T1000 (cell line): ENCODE measurements around the gene GIPC2.
A peak's percentile ranks its signal among the peaks of the same experiment; 100 is the strongest.
"Not testable (repeated sequence)": the region's sequence is repeated elsewhere in the genome, so short reads cannot be mapped to it uniquely, and the experiment has no call there.

Experiments used
- DNase-seq: peaks from one replicate; lab custom pipeline; 2025; ENCODE audit warnings: mixed read lengths; lab: John Stamatoyannopoulos, UW

GIPC2 gene

DNA sequence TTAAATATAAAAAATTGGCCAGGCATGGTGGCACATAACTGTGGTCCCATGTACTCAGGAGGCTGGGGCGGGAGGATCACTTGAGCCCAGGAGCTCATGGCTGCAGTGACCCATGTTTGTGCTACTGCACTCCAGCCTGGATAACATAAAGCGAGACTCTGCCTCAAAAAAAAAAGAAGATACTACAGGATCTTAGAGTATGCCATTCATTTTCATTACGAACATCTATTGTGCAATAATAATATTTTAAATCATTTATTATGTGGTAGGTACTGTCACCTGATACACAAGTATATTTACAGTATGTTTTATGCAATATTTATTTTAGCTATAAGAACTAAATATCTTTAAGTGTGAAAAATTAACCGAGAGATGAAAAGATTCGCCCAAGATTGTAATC lies 9.3 kb upstream of the GIPC2 start:
- DNase-seq: no peak

DNA sequence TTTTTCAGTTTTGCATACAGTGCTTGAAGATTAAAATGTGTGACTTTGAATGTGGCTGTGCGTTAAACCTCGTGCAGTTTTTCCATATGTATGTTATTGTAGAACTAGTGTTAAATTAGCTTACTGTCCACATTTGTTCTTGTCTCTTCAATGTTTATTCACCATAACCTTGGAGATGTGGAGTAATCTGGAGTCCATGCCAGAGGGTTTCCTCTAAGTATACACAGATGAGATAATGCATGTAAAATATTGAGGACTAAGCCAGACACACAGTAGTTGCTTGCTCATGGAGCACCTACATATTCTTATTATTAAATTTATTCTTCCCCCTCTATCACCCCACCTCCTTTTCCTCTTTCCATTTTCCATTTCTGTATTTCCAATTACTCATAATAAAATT lies 7.7 kb upstream of the GIPC2 start:
- no peak for DNase-seq

DNA sequence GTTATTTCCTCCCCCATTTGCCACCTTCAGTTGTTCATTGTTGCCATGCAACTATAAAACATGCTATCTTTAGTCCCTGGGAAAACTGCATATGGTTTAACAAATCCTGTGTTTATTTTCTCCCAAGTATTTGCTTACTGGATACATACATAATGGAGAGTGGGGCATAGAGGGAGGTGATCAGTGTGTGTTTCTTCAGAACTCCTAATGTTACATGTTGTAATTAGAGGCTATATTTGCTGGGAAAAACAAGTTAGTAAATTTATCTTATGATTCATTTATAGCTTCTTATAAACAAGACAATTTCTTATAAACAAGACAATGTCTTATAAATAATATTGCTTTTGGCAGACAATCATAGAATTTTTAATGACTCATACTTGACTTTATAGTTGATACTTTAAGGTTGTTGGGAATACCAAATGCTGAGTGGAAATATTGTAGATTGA lies 7.3 kb upstream of the GIPC2 start:
- DNase-seq: no peak

DNA sequence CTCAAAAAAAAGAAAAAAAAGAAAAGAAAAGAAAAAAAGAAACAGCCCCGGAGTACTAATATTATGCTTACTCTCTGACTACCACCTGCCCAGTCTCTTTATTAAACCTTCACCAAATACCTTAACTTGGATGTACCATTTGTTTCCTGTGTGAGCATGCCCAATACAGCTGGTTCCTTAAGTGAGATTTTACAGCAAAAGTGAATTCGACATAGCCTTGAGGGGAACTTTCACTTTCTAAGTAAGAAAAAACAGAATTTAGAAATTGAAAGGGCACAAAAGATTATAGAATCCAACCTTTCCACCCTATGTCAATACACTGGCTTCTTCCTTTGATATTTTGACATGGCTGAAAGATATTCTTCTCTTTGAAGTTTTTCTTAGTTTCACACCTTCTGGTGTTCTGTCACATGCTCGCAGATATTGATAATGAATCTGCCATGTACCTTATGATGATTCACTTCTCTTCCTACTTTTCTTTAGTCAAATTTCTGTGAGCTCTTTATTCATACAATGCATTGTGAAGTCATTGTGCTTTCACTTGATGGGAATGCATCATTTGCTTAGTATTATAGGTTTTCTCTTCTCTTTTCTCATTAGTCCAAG lies 5.2 kb upstream of the GIPC2 start:
- DNase-seq: no peak

DNA sequence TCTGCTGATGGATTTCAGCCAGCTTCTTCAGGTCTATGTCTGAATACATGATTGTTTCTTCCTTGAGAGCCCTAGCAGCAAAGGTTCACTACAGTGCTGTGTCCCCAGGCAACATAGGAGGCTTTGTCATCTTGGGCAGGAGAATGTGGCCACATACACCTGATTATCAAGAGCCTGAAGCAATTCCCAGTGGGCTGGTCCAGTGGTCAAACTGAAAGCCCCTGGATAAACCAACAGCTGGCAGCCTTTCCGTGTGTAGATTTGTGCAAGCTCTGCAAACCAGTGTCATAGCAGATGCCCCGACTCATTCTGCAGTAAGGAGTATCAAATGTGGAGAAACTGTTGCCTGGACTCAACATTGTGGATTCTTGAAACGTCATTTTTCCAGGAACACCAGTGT lies 2.3 kb upstream of the GIPC2 start:
- no peak for DNase-seq

DNA sequence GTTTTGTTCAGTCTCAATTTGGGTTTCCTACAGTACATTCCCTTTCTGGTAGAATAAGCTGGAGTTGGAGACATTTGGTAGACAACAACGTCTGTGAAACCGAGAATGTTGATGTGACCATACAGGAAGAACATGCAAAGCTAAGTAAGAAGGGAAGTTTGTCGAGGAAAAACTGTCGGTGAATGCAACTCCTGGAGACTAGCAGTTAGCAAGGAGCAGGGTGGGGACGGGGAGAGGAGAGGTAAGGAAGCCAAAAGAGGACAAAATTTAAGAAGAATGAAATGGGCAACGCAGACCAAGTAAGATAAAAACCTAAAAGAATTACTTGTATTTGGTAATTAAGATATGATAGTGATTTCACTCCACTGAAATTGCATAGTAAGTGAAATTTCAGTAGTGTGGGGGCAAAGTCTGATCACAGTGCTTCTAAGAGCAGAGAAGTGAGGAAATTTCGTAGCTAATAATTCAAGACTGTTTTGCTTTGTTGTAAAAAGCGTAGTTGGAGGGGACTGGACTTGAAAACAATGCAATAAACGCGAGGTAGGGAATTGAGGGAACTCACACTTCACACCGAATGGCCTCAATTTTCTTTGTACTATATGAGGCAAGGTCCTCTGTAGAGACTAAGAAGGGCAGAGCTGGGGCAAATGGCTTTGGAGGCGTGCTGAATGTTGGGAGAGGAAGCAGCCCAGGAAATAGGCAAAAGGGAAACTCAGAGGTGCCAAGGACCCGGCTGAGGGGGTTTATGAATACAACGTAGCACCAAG lies 787 bp upstream of the GIPC2 start:
- no peak for DNase-seq

DNA sequence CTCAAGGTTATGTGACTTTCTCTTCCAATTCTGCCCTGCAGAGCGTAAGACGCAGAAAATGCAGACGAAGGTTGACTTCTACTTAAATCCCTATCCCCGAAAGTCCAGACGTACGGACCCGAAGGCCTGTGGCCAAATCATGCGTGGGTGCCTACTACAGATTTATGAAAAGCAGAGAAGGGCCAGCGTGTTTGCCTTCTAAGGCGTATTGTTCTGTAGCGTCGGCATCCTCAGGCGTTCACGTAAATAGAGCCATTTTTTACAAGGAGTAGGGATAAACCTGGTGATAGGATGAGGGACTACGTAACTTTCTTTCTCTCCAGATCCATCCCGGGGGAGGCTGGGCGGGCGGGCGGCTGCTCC lies 222 bp upstream of the GIPC2 start:
- no peak for DNase-seq

DNA sequence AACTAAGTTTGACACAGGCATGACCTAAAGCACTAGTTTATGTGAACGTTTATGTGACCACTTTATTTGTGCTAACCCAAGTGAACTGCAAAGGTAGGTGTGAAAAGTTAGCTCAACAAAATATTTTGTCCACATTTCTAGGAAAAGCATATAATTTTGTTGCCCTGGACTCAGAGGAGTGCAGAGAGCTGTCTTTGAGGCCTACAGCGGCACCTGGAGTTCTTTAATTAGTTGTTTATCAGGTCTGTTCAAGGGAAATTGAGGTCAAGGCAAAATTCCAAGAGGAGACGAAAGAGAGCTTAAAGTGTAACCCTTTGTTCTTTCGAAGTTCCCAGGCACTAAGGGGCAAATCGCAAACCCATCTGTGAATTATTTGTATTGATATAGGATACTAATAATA lies 1.3 kb downstream of the GIPC2 start:
- DNase-seq: no peak

DNA sequence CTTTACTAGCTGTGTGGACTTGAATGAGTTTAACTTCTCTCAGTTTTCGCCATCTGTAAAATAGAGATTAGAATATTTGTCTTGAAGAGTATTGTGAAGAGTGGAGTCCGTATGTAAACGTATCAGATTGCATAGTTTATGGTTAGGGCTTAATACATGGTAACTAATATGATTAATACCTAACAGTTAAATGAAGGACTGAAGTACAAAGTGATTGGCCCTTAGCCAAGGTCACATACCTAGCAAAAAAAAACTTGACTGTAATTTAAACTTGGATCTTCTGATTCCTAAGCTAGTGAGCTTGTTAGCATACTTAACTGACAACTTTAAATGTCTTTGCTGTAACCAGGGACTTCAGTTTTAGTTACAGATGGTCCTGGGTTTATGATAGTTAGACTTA lies 1.9 kb downstream of the GIPC2 start:
- no peak for DNase-seq

DNA sequence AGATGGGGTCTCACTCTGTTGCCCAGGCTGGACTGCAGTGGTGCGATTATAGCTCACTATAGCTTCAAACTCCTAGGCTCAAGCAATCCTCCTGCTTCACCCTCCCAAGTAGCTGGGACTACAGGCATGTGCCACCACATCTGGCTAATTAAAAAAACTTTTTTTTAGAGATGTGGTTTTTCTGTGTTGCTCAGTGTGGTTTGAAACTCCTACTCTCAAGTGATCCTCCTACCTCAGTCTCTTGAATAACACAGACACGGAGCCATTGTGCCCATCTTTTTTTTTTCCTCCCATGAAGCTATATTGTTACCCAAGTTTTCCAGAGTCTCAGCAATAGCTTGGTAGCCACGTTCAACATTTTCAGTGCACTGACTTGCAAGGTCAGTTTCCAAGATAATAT lies 2.7 kb downstream of the GIPC2 start:
- DNase-seq: no peak

DNA sequence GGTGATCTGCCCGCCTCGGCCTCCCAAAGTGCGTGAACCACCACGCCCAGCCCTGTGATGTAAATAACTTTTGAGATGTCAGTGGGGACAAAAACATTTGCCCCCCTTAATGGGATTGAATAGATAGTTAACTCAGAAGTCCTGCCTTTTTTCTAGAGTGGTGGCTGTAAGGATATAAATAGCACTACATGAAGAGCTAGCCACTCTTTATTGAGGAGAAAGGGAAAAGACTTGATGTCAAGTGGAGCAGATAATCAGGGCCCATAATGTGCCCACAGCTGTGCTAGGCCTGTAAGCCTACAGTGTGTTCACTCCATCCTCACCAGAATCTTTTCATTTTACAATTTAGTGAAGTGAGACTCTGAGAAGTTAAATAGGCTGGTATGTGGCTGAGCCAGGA lies 3.6 kb downstream of the GIPC2 start:
- DNase-seq: no peak

DNA sequence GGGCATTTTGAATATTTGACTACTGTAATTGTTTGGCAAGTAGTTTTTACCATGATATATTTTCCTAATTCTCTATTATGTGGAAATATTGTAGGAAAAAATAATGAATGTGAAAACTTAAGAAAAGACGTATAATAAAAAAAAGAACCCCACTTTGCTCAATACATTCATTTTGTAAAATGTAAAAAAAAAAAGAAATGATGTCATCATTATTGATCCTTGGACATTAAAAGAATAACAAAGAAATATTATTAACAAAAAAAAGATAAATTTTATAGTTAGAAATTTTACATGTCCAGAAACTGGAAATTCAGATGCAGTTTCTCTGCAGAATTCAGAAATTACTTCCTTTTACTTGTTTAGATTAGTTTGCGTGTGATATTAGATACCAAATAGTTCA lies 5.2 kb downstream of the GIPC2 start:
- DNase-seq: no peak

DNA sequence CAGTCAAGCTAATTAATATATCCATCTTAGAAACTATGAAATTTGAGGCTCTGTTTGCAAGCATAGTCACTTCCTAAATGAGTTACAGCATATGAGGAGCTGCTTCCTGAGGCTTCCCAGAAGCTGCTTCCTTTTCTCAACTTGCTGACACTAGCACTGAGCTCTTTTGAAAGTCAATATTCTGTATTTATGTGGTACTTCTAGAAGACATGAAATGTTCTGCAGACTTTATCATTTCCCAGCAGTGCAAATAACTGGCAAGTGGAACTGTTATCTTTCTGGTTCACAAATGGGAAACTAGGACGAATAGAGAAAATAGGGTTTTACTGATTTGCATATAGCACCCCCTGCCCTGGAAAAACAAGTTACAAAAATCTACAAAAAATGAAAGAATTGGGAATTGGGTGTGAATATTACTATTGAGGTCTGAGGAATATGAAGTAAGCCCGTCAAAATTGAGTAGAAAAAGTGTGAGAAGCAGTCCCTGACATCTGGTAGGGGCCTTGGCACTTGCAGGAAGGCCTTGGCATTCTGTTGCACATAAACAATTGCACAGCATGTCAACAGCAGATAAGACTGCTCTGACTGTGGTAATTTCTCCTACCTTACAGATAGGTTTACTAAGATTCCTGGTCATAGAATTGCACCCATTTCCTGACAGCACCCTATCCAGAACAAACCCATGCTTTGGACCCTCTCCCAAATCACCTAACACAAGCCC lies 7.1 kb downstream of the GIPC2 start:
- no peak for DNase-seq

DNA sequence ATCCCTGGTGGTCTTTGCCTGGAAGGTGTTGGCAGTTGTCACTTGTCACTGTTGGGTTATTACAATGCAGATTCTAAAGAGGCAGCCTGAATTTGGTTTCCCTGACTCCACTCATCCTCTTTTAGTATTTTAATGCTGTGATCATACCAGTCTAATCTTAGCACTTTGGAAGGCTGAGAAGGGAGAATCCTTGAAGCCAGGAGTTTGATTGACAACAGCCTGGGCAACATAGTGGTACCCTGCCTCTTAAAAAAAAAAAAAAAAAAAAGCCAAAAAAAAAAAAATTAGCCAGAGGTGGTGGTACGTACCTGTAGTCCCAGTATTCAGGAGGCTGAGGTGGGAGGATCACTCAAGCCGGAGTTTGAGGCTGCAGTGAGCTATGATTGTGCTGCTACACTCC lies 7.7 kb downstream of the GIPC2 start:
- DNase-seq: no peak

DNA sequence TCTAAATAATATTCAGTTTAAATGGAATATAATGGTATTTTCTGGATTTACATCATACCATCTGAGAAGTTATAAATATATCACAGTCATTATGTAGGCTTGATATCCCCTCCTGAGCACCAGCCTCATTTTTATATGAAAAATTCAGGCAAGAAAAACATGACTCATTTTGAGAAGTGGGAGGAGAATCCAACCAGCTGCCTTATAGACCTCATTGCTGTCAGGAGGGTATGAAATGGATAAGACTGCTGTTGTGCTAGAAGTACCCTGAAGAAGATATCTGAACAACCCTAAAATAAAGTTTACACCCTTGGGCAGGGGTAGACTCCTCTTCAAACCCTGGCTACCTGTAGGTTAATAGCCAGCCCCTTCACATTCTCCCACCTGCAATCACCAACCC lies 8.8 kb downstream of the GIPC2 start:
- no peak for DNase-seq

DNA sequence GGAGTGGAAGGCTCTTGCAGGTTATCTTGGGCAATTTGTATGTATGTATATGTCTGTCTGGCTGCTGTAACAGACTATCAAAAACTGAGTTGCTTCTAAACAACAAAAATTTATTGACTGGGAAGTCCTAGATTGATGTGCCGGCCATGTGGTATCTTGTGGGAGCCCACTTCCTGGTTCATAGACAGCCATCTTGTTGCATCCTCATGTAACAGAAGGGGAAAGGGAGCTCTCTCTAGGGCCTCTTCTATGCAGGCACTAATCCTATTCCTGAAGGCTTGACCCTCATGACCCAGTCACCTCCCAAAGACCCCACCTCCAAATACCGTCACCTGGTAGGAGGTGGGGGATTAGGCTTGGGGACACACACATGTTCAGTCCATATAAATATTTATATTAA lies 9.2 kb downstream of the GIPC2 start:
- no peak for DNase-seq

DNA sequence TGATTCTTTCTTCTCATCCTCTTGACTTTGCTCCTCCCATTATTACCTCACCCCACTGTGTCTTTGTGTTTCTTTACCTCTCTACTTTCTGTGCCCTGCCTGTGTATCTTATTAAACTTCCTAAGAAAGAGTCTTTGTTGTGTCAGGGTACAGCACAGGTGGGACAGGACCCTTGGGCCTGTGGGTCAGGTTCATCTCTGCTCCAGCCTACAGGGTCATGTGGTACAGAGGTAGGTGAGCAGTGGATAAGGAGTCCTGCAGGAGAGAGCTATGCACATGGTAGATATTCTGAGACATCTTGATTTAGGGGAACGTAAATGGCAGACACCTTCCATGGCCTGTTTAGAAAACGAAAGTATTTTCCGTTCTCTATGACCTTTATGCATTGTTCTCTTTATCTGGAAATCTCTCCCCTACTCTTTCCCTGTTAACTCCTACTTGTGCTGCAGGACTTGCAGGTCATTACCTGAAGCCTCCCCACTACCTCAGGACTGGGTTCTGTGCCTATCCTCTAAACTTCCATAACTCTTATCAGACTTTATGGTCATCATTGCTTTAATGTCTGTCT lies 9.9 kb downstream of the GIPC2 start:
- DNase-seq: no peak

DNA sequence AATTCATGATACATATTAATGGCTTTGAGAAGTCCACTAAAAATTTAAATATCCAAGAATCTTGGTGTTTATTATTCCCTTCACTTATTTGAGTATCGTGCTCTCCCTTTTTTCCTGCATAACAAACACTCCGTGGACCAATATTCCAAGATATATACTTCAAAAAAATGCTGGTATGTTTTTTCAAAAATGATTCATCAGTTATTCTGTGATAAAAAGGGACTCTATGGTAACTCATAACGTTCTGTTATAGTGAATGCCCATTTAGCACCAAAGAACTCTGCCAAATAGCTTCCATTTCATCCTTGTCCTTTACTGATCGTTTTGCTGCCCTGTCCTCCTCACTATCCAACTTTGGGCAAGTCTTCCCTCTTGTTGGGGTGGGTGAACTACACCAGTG lies 12.9 kb downstream of the GIPC2 start:
- no peak for DNase-seq

DNA sequence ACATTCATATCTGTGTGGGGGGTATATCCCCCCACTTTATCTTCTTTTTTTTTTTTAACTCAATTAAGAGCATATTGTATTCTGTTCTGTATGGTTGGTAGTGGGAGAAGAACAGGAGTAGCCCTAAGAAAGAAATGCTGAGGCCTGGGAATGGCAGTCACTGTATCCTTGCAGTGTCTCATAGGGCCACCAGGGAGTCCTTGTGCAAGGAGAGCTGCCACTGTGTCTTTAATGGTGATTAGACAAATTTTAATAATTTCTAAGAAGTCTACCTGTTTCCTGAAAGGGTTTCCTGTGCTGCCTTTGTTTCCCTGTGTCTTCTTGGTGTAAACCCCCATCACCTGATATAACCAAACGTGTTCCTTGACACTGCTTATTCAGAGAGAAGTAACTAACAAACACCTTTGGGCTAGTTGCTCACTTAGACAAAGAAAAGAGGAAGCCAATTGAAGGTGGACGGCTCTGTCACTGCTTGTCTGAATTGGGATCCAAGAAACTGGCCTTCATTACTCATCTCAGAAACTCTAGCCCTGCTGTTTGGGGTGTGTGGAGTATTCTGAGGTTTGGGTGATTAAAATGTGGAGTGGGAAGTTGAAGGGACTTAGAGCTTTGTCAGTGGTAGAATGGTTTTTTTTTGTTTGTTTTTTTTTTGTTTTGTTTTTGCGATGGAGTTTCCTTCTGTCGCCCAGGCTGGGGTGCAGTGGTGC lies 15.2 kb downstream of the GIPC2 start:
- no peak for DNase-seq

DNA sequence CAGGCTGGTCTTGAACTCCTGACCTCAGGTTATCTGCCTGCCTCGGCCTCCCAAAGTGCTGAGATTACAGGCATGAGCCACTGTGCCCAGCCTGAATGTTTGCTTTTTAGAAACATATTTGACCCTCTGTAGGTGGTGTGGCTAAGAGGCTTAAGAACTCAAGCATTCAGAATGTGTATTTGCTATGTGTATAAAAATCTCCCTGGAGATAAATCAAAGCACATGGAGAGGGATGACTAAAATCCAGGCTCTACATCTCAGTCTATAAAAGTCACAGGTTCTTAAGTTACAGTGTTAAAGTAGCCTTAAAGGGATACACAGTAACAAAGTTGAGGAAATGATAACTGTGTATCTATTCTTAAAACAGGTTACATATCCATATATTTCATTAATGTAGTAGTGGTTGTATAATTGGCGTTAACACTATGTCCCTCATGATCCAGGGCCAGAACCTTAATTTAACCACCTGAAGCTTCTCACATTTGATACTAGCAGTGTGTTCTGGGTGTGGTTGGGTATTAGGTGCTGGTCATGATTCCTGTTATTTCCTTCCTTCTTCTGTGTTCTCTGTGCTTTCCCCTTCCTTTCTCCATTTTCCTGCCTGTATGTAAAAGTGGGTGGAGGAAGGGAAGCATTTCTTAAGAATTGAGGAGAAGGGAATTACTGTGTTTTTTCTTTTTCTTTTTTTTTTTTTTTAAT lies 16.2 kb downstream of the GIPC2 start:
- peak; percentile 34 for DNase-seq

DNA sequence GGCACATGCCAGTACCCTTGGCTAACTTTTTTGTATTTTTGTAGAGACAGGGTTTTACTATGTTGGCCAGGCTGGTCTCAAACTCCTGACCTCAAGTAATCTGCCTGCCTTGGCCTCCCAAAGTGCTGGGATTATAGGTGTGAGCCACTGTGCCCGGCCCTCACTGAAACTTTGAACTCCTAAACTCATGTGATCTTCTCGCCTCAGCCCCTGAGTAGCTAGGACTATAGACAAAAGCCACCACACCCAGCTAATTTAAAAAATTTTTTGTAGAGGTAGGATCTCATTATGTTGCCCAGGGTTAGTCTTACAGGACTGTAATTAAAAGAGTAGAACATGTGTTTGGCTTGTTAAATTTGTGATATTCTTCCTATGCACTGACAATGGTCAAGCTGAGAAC lies 19.1 kb downstream of the GIPC2 start:
- DNase-seq: not testable (repeated sequence)
